C1 segment of cervical spinal cord (tissue), 14 donors: ENCODE data around the gene TMEM50A.
"Not testable (repeated sequence)": the region's sequence is repeated elsewhere in the genome, so short reads cannot be mapped to it uniquely, and the experiment has no call there.

ENCODE experiments used
- DNase-seq, 14 donors: peaks; one replicate each; lab custom pipeline; 2025; lab: John Stamatoyannopoulos, UW

The TMEM50A gene

GRCh38 chr1:25338188-25338981 is at the start of gene TMEM50A:
Gene TMEM50A, plus strand, starts transcription at chr1:25338334. Its CDS starts 2,153 bp downstream, at chr1:25340487.
- peak; percentile 35 to 93 (median 88) for DNase-seq

GRCh38 chr1:25288573-25289101 is 49.5 kb upstream of the TMEM50A start:
- not testable (repeated sequence) for DNase-seq

- DNase-seq: not testable (repeated sequence)
These were observed 48.1 kb upstream of the TMEM50A start for GRCh38 chr1:25290043-25290442.

- DNase-seq: not testable (repeated sequence)
These were observed 44.7 kb upstream of the TMEM50A start for GRCh38 chr1:25293426-25293825.

GRCh38 chr1:25294889-25295826 is 43.0 kb upstream of the TMEM50A start:
- not testable (repeated sequence) for DNase-seq

- DNase-seq: not testable (repeated sequence)
These were observed 41.6 kb upstream of the TMEM50A start for GRCh38 chr1:25296501-25296900.

- DNase-seq: not testable (repeated sequence)
These were observed 37.4 kb upstream of the TMEM50A start for GRCh38 chr1:25300729-25301128.

- DNase-seq: not testable (repeated sequence)
These were observed 35.8 kb upstream of the TMEM50A start for GRCh38 chr1:25302330-25302729.

GRCh38 chr1:25304936-25305335 is 33.2 kb upstream of the TMEM50A start:
- not testable (repeated sequence) for DNase-seq

- DNase-seq: not testable (repeated sequence)
These were observed 30.0 kb upstream of the TMEM50A start for GRCh38 chr1:25308168-25308567.

GRCh38 chr1:25309085-25309484 is 29.0 kb upstream of the TMEM50A start:
- not testable (repeated sequence) for DNase-seq

GRCh38 chr1:25309486-25309885 is 28.6 kb upstream of the TMEM50A start:
- not testable (repeated sequence) for DNase-seq

- DNase-seq: not testable (repeated sequence)
These were observed 25.2 kb upstream of the TMEM50A start for GRCh38 chr1:25312806-25313470.

- not testable (repeated sequence) for DNase-seq
These were observed 17.7 kb upstream of the TMEM50A start for GRCh38 chr1:25320314-25320938.

GRCh38 chr1:25322127-25322526 is 16.0 kb upstream of the TMEM50A start:
- DNase-seq: not testable (repeated sequence)

- DNase-seq: not testable (repeated sequence)
These were observed 13.7 kb upstream of the TMEM50A start for GRCh38 chr1:25324407-25324806.

GRCh38 chr1:25327864-25328790 is 10.0 kb upstream of the TMEM50A start:
- not testable (repeated sequence) for DNase-seq

GRCh38 chr1:25328791-25329185 is 9.3 kb upstream of the TMEM50A start:
- not testable (repeated sequence) for DNase-seq

- DNase-seq: not testable (repeated sequence)
These were observed 8.8 kb upstream of the TMEM50A start for GRCh38 chr1:25329336-25329735.

- DNase-seq: not testable (repeated sequence)
These were observed 8.2 kb upstream of the TMEM50A start for GRCh38 chr1:25329950-25330349.
